Activated CD4-positive, alpha-beta T cell treated with anti-CD3 and anti-CD28 coated beads, Interleukin-2, amount 50 U/mL, for 48 hours (primary cell): Measurements from ENCODE around the gene FRAT2.

ENCODE experiments used
- DNase-seq, 2 experiments: peaks; one replicate each; pipeline ENCODE4 v3.0.0-alpha.2; 2020

The FRAT2 gene

GRCh38 chr10:97323501-97323900 lies 11.0 kb downstream of the FRAT2 start:
- DNase-seq, result no peak

- no peak for DNase-seq
Observed at GRCh38 chr10:97321804-97322190, 12.7 kb downstream of the FRAT2 start.

GRCh38 chr10:97321032-97321803 lies 13.3 kb downstream of the FRAT2 start:
- peak; percentile 10 to 21 for DNase-seq

- peak; percentile 15 to 42 for DNase-seq
Observed at GRCh38 chr10:97320480-97321031, 14.0 kb downstream of the FRAT2 start.

- peak; percentile 61 to 73 for DNase-seq
Observed at GRCh38 chr10:97319671-97320479, 14.7 kb downstream of the FRAT2 start.

- DNase-seq, result peak; percentile 89 to 92
Observed at GRCh38 chr10:97318772-97319651, 15.5 kb downstream of the FRAT2 start, which contains the start of gene FRAT1. TSS of gene FRAT1 (plus strand) at chr10:97319271. CDS start at chr10:97319454, 183 bp downstream.

GRCh38 chr10:97314671-97315070 lies 19.9 kb downstream of the FRAT2 start:
- no peak for DNase-seq

GRCh38 chr10:97312897-97313296 lies 21.6 kb downstream of the FRAT2 start:
- DNase-seq, result no peak

GRCh38 chr10:97311111-97311626 lies 23.4 kb downstream of the FRAT2 start:
- no peak for DNase-seq

- no peak for DNase-seq
Observed at GRCh38 chr10:97307866-97308780, 26.4 kb downstream of the FRAT2 start.

- no peak for DNase-seq
Observed at GRCh38 chr10:97307441-97307840, 27.1 kb downstream of the FRAT2 start.

- DNase-seq, result no peak
Observed at GRCh38 chr10:97302088-97302791, 32.3 kb downstream of the FRAT2 start.

- no peak for DNase-seq
Observed at GRCh38 chr10:97300980-97301379, 33.5 kb downstream of the FRAT2 start.

- DNase-seq, result no peak
Observed at GRCh38 chr10:97298223-97298571, 36.3 kb downstream of the FRAT2 start.

- DNase-seq, result no peak
Observed at GRCh38 chr10:97297556-97298222, 36.8 kb downstream of the FRAT2 start.

- DNase-seq, result no peak
Observed at GRCh38 chr10:97292862-97293198, 41.7 kb downstream of the FRAT2 start.

- peak; percentile 92 to 95 for DNase-seq
Observed at GRCh38 chr10:97292097-97292861, 42.2 kb downstream of the FRAT2 start, which contains the start of gene ARHGAP19. TSS of gene ARHGAP19 (minus strand) at chr10:97292637. CDS start at chr10:97292627, 10 bp downstream.

GRCh38 chr10:97291357-97292096 lies 43.0 kb downstream of the FRAT2 start:
- DNase-seq, result no peak
